ENCODE data around the gene BMPER. TPM values are rescaled to one million over a fixed set of nuclear protein-coding genes. Genes with fewer than 3 reads are reported as not detected.

BMPER gene
- polyA plus RNA-seq, 1 donor, result 4.9 TPM

- no peak for DNase-seq
- WGBS (ENCODE audit: insufficient coverage, low lambda C conversion rate), result 77% methylated on average over 6 of the region's 9 CpGs
Observed at GRCh38 chr7:33964417-33965182, 59.3 kb downstream of the BMPER start.

GRCh38 chr7:33965183-33965744 lies 59.9 kb downstream of the BMPER start:
- DNase-seq, result no peak
- no peaks in the 10 kb centered on the region for H3K9me3 ChIP-seq (ENCODE audit: control insufficient read depth, low read depth, low read length)
- H3K27me3 ChIP-seq (ENCODE audit: control insufficient read depth, insufficient read depth, low read length), result peaks cover 3% of the 10 kb centered on the region
- no peak overlapping the region for H3K4me3 ChIP-seq (ENCODE audit: low read length)
- no peak overlapping the region for H3K27ac ChIP-seq (ENCODE audit: low read length)
- H3K4me1 ChIP-seq (ENCODE audit: control insufficient read depth, insufficient read depth, low read length), result no peaks in the 10 kb centered on the region
- H3K36me3 ChIP-seq (ENCODE audit: control insufficient read depth, insufficient read depth, low read length), result no peaks in the 10 kb centered on the region
- no CpG with 5 or more reads among the region's 2 CpGs for WGBS (ENCODE audit: insufficient coverage, low lambda C conversion rate)

More at GRCh38 chr7:33964417-33965182, 59.3 kb downstream of the BMPER start:
- Histone ChIP-seq H3K27me3 (ENCODE audit: control insufficient read depth, insufficient read depth, low read length) (peaks cover 3% of the 10 kb centered on the region), H3K4me3 (ENCODE audit: low read length) (no peak overlapping the region), H3K4me1 (ENCODE audit: control insufficient read depth, insufficient read depth, low read length) (no peaks in the 10 kb centered on the region), H3K36me3 (ENCODE audit: control insufficient read depth, insufficient read depth, low read length) (no peaks in the 10 kb centered on the region), H3K27ac (ENCODE audit: low read length) (no peak overlapping the region), H3K9me3 (ENCODE audit: control insufficient read depth, low read depth, low read length) (no peaks in the 10 kb centered on the region)

- no peak for DNase-seq
- Histone ChIP-seq H3K27ac (ENCODE audit: low read length) (no peak overlapping the region), H3K27me3 (ENCODE audit: control insufficient read depth, insufficient read depth, low read length) (peaks cover 3% of the 10 kb centered on the region), H3K36me3 (ENCODE audit: control insufficient read depth, insufficient read depth, low read length) (no peaks in the 10 kb centered on the region), H3K4me3 (ENCODE audit: low read length) (no peak overlapping the region), H3K9me3 (ENCODE audit: control insufficient read depth, low read depth, low read length) (no peaks in the 10 kb centered on the region), H3K4me1 (ENCODE audit: control insufficient read depth, insufficient read depth, low read length) (no peaks in the 10 kb centered on the region)
- WGBS (ENCODE audit: insufficient coverage, low lambda C conversion rate), result no CpG with 5 or more reads among the region's 1 CpG
Observed at GRCh38 chr7:33968591-33968990, 63.3 kb downstream of the BMPER start.

GRCh38 chr7:33970536-33970935 lies 65.2 kb downstream of the BMPER start:
- H3K4me1 ChIP-seq (ENCODE audit: control insufficient read depth, insufficient read depth, low read length), result no peaks in the 10 kb centered on the region
- no peak overlapping the region for H3K4me3 ChIP-seq (ENCODE audit: low read length)
- no peak for DNase-seq
- H3K9me3 ChIP-seq (ENCODE audit: control insufficient read depth, low read depth, low read length), result no peaks in the 10 kb centered on the region
- H3K36me3 ChIP-seq (ENCODE audit: control insufficient read depth, insufficient read depth, low read length), result no peaks in the 10 kb centered on the region
- no CpG with 5 or more reads among the region's 5 CpGs for WGBS (ENCODE audit: insufficient coverage, low lambda C conversion rate)
- H3K27me3 ChIP-seq (ENCODE audit: control insufficient read depth, insufficient read depth, low read length), result peaks cover 3% of the 10 kb centered on the region
- H3K27ac ChIP-seq (ENCODE audit: low read length), result no peak overlapping the region

GRCh38 chr7:33971106-33971505 lies 65.8 kb downstream of the BMPER start:
- no peak overlapping the region for H3K4me3 ChIP-seq (ENCODE audit: low read length)
- no peaks in the 10 kb centered on the region for H3K36me3 ChIP-seq (ENCODE audit: control insufficient read depth, insufficient read depth, low read length)
- peaks cover 3% of the 10 kb centered on the region for H3K27me3 ChIP-seq (ENCODE audit: control insufficient read depth, insufficient read depth, low read length)
- H3K4me1 ChIP-seq (ENCODE audit: control insufficient read depth, insufficient read depth, low read length), result no peaks in the 10 kb centered on the region
- WGBS (ENCODE audit: insufficient coverage, low lambda C conversion rate), result 60% methylated on average over 1 of the region's 3 CpGs
- H3K27ac ChIP-seq (ENCODE audit: low read length), result no peak overlapping the region
- H3K9me3 ChIP-seq (ENCODE audit: control insufficient read depth, low read depth, low read length), result no peaks in the 10 kb centered on the region
- DNase-seq, result no peak

- H3K4me3 ChIP-seq (ENCODE audit: low read length), result no peak overlapping the region
- no peak overlapping the region for H3K27ac ChIP-seq (ENCODE audit: low read length)
- WGBS (ENCODE audit: insufficient coverage, low lambda C conversion rate), result no CpG with 5 or more reads among the region's 5 CpGs
- H3K9me3 ChIP-seq (ENCODE audit: control insufficient read depth, low read depth, low read length), result no peaks in the 10 kb centered on the region
- no peak for DNase-seq
- no peaks in the 10 kb centered on the region for H3K36me3 ChIP-seq (ENCODE audit: control insufficient read depth, insufficient read depth, low read length)
- no peaks in the 10 kb centered on the region for H3K4me1 ChIP-seq (ENCODE audit: control insufficient read depth, insufficient read depth, low read length)
- H3K27me3 ChIP-seq (ENCODE audit: control insufficient read depth, insufficient read depth, low read length), result no peaks in the 10 kb centered on the region
Observed at GRCh38 chr7:33973231-33974015, 68.1 kb downstream of the BMPER start.

GRCh38 chr7:33979300-33979806 lies 74.0 kb downstream of the BMPER start:
- Histone ChIP-seq H3K4me1 (ENCODE audit: control insufficient read depth, insufficient read depth, low read length) (no peaks in the 10 kb centered on the region), H3K27me3 (ENCODE audit: control insufficient read depth, insufficient read depth, low read length) (no peaks in the 10 kb centered on the region), H3K9me3 (ENCODE audit: control insufficient read depth, low read depth, low read length) (no peaks in the 10 kb centered on the region), H3K27ac (ENCODE audit: low read length) (no peak overlapping the region), H3K4me3 (ENCODE audit: low read length) (no peak overlapping the region), H3K36me3 (ENCODE audit: control insufficient read depth, insufficient read depth, low read length) (no peaks in the 10 kb centered on the region)
- WGBS (ENCODE audit: insufficient coverage, low lambda C conversion rate), result 60% methylated on average over 2 of the region's 6 CpGs
- DNase-seq, result no peak

- Histone ChIP-seq H3K27me3 (ENCODE audit: control insufficient read depth, insufficient read depth, low read length) (no peaks in the 10 kb centered on the region), H3K9me3 (ENCODE audit: control insufficient read depth, low read depth, low read length) (no peaks in the 10 kb centered on the region), H3K4me1 (ENCODE audit: control insufficient read depth, insufficient read depth, low read length) (no peaks in the 10 kb centered on the region), H3K27ac (ENCODE audit: low read length) (no peak overlapping the region), H3K4me3 (ENCODE audit: low read length) (no peak overlapping the region), H3K36me3 (ENCODE audit: control insufficient read depth, insufficient read depth, low read length) (no peaks in the 10 kb centered on the region)
- no CpG with 5 or more reads among the region's 8 CpGs for WGBS (ENCODE audit: insufficient coverage, low lambda C conversion rate)
- no peak for DNase-seq
Observed at GRCh38 chr7:33979807-33980355, 74.5 kb downstream of the BMPER start.

GRCh38 chr7:33981226-33981625 lies 75.9 kb downstream of the BMPER start:
- Histone ChIP-seq H3K36me3 (ENCODE audit: control insufficient read depth, insufficient read depth, low read length) (no peaks in the 10 kb centered on the region), H3K4me3 (ENCODE audit: low read length) (no peak overlapping the region), H3K4me1 (ENCODE audit: control insufficient read depth, insufficient read depth, low read length) (no peaks in the 10 kb centered on the region), H3K9me3 (ENCODE audit: control insufficient read depth, low read depth, low read length) (no peaks in the 10 kb centered on the region), H3K27me3 (ENCODE audit: control insufficient read depth, insufficient read depth, low read length) (no peaks in the 10 kb centered on the region), H3K27ac (ENCODE audit: low read length) (no peak overlapping the region)
- 67% methylated on average over 2 of the region's 3 CpGs for WGBS (ENCODE audit: insufficient coverage, low lambda C conversion rate)
- DNase-seq, result no peak
